Gastrocnemius medialis (tissue), 4 donors: ENCODE measurements around the gene TRIM44. TPM values are rescaled to one million over a fixed set of nuclear protein-coding genes. Genes with fewer than 3 reads are reported as not detected.
"Not testable (repeated sequence)": the region's sequence is repeated elsewhere in the genome, so short reads cannot be mapped to it uniquely, and the experiment has no call there.

Experiments
- ATAC-seq, 2 donors: fragments of 150-250 bp; one replicate each; pipeline ENCODE4 v1.9.1; 2016
- DNase-seq, 2 donors: peaks; one replicate each; pipeline ENCODE4 v3.0.0-alpha.2; 2019
- H3K27ac ChIP-seq, 4 donors: fragments of 200-600 bp; sonication (generic); 1 replicate in 1 of 4; 2 replicates in 3 of 4; pipeline ENCODE4 v1.5.1; 2016 to 2018; ENCODE audit warnings: mild to moderate bottlenecking in 2 of 4, moderate library complexity in 1 of 4
- H3K27me3 ChIP-seq, 3 donors: fragments of 200-600 bp; sonication (generic) in 2 of 3; 1 replicate in 1 of 3; 2 replicates in 2 of 3; pipeline versions ENCODE4 v1.5.1 to v1.6.0; 2016 to 2019; ENCODE audit warnings: mild to moderate bottlenecking in 1 of 3, moderate library complexity in 1 of 3
- H3K36me3 ChIP-seq, 2 donors: fragments of 200-600 bp; sonication (generic) in 1 of 2; one replicate each; pipeline ENCODE4 v1.5.1; 2017 to 2018
- H3K4me1 ChIP-seq, 2 donors: fragments of 200-600 bp; sonication (generic) in 1 of 2; one replicate each; pipeline ENCODE4 v1.5.1; 2016 to 2017; ENCODE audit warnings: mild to moderate bottlenecking in 2 of 2
- H3K4me3 ChIP-seq, 4 donors: fragments of 200-600 bp; sonication (generic) in 3 of 4; 1 replicate in 1 of 4; 2 replicates in 3 of 4; pipeline ENCODE4 v1.5.1; 2016 to 2019; ENCODE audit warnings: mild to moderate bottlenecking in 2 of 4
- H3K9me3 ChIP-seq, 3 donors: fragments of 200-600 bp; sonication (generic) in 2 of 3; 1 replicate in 1 of 3; 2 replicates in 2 of 3; pipeline ENCODE4 v1.5.1; 2016 to 2019
- CTCF ChIP-seq, 5 experiments: fragments of 450-650 bp in 3 of 5; fragments of 200-600 bp in 2 of 5; sonication (generic) in 2 of 5; IDR thresholded peaks in 4 of 5; conservative IDR thresholded peaks in 1 of 5; 1 replicate in 4 of 5; 2 replicates in 1 of 5; pipeline ENCODE4 v1.5.1; 2016 to 2019; ENCODE audit warnings: antibody characterized with exemption in 5 of 5, mild to moderate bottlenecking in 3 of 5, moderate library complexity in 3 of 5
- POLR2A ChIP-seq, 2 donors: fragments of 450-650 bp; IDR thresholded peaks; one replicate each; pipeline ENCODE4 v1.6.1; 2017; ENCODE audit warnings: antibody characterized with exemption in 2 of 2, mild to moderate bottlenecking in 2 of 2, moderate library complexity in 2 of 2
- in situ Hi-C, 4 donors: fragments of 200-750 bp; cut with MboI; loops; one replicate each; pipeline versions ENCODE4 v1.15.0 to v1.8.0; 2017; ENCODE audit warnings: low sequenced_read_pairs in 4 of 4
- intact Hi-C: fragments of 100-400 bp; cut with DNase I; formaldehyde crosslinking; loops from one replicate; pipeline ENCODE4 v1.15.1; 2023; ENCODE audit warnings: low total_unique reads
- total RNA-seq, 4 donors: library from RNA; depleted of rRNA; stranded (reverse); fragments of >200 nt; gene quantifications; one replicate each; pipeline versions ENCODE4 v1.1.0 to v1.2.3, GENCODE V29; 2016

The TRIM44 gene
- total RNA-seq, 4 donors from 2014 or later = 25.5 to 30.5 (median 26.2) TPM

- in situ Hi-C loops = no loop called here
- no peak for ATAC-seq
- intact Hi-C loops = no loop called here
These were observed 4.7 kb downstream of the TRIM44 start for GRCh38 chr11:35667257-35667656.

GRCh38 chr11:35668350-35668749 is 5.8 kb downstream of the TRIM44 start:
- DNase-seq, intact Hi-C loops, in situ Hi-C loops, H3K27ac ChIP-seq, H3K4me3 ChIP-seq, H3K36me3 ChIP-seq, ATAC-seq, H3K9me3 ChIP-seq, H3K27me3 ChIP-seq: not testable (repeated sequence)
- peaks cover 49 to 51% of the 10 kb centered on the region in 2 donors for H3K4me1 ChIP-seq

More at GRCh38 chr11:35667257-35667656, 4.7 kb downstream of the TRIM44 start:
- TF ChIP-seq CTCF (IDR thresholded peaks at IDR 0.05 in 4 of 5, conservative IDR thresholded peaks at IDR 0.05 in 1 of 5) (no peak), POLR2A (IDR thresholded peaks at IDR 0.05) (no peak)
- Histone ChIP-seq H3K4me3 (no peak overlapping the region), H3K9me3 (no peaks in the 10 kb centered on the region), H3K27me3 (no peaks in the 10 kb centered on the region), H3K36me3 (no peaks in the 10 kb centered on the region), H3K27ac (no peak overlapping the region), H3K4me1 (peaks cover 42 to 44% of the 10 kb centered on the region in 2 donors)
- DNase-seq = no peak

- Histone ChIP-seq H3K4me3 (no peak overlapping the region), H3K4me1 (peaks cover 63 to 64% of the 10 kb centered on the region in 2 donors), H3K9me3 (no peaks in the 10 kb centered on the region), H3K36me3 (no peaks in the 10 kb centered on the region), H3K27me3 (no peaks in the 10 kb centered on the region), H3K27ac (no peak overlapping the region)
- TF ChIP-seq POLR2A (IDR thresholded peaks at IDR 0.05) (no peak), CTCF (IDR thresholded peaks at IDR 0.05 in 4 of 5, conservative IDR thresholded peaks at IDR 0.05 in 1 of 5) (no peak)
- intact Hi-C loops (no loop called here), in situ Hi-C loops (no loop called here)
- ATAC-seq (no peak), DNase-seq (no peak)
These were observed 9.0 kb downstream of the TRIM44 start for GRCh38 chr11:35671396-35672127.

GRCh38 chr11:35672608-35673007 is 10.0 kb downstream of the TRIM44 start:
- Histone ChIP-seq H3K36me3 (no peaks in the 10 kb centered on the region), H3K9me3 (no peaks in the 10 kb centered on the region), H3K4me3 (no peak overlapping the region), H3K27ac (peak overlapping the region in 1 of 4 donors; percentile 12), H3K4me1 (peaks cover 70% of the 10 kb centered on the region in 2 donors), H3K27me3 (no peaks in the 10 kb centered on the region)
- TF ChIP-seq POLR2A (IDR thresholded peaks at IDR 0.05) (no peak), CTCF (IDR thresholded peaks at IDR 0.05 in 4 of 5, conservative IDR thresholded peaks at IDR 0.05 in 1 of 5) (no peak)
- in situ Hi-C loops = no loop called here
- no peak for DNase-seq
- ATAC-seq = peak in 1 of 2 donors; percentile 29
- intact Hi-C loops = no loop called here

GRCh38 chr11:35675901-35676610 is 13.5 kb downstream of the TRIM44 start:
- no peaks in the 10 kb centered on the region for H3K36me3 ChIP-seq
- intact Hi-C loops (loop anchor here (2.0 kb wide), 1 partner anchor 13 kb away; the partner anchor contains the start of gene TRIM44), in situ Hi-C loops (no loop called here)
- no peaks in the 10 kb centered on the region for H3K9me3 ChIP-seq
- DNase-seq (no peak), ATAC-seq (peak; percentile 79 to 85)
- peaks cover 67 to 74% of the 10 kb centered on the region in 2 donors for H3K4me1 ChIP-seq
- no peaks in the 10 kb centered on the region for H3K27me3 ChIP-seq
- no peak for TF ChIP-seq CTCF (IDR thresholded peaks at IDR 0.05 in 4 of 5, conservative IDR thresholded peaks at IDR 0.05 in 1 of 5)
- no peak for TF ChIP-seq POLR2A (IDR thresholded peaks at IDR 0.05)
- H3K4me3 ChIP-seq = peak overlapping the region in 1 of 4 donors; percentile 11
- peak overlapping the region; percentile 56 to 81 (median 66) for H3K27ac ChIP-seq
